ENCODE results near the gene PCGF3. TPM values are rescaled to one million over a fixed set of nuclear protein-coding genes. Genes with fewer than 3 reads are reported as not detected.

PCGF3 gene
- total and polyA plus RNA-seq, 9 of the 15 experiments (the other 6 are each of a cell fraction or from before 2014, with no cell fraction given) = 2.6 to 46.1 (median 20.3) TPM

- TF ChIP-seq YBX1 (IDR thresholded peaks at IDR 0.05) (no peak), GTF2E2 (tag; IDR thresholded peaks at IDR 0.05) (0 out of 2 replicates have a peak, but pooled peaks have one; percentile 52), SMAD4 (CRISPR knock-in tag; conservative IDR thresholded peaks at IDR 0.05) (no peak), ZC3H8 (IDR thresholded peaks at IDR 0.05) (no peak), NRF1 (conservative IDR thresholded peaks at IDR 0.05 in 1 of 2, IDR thresholded peaks at IDR 0.05 in 1 of 2) (peak; percentile 99), ZNF384 (IDR thresholded peaks at IDR 0.05; ENCODE audit: low read depth, low read length) (no peak), ZNF263 (CRISPR knock-in tag; IDR thresholded peaks at IDR 0.05; ENCODE audit: borderline replicate concordance) (peak; percentile 71; the same call in 1 of the 2 replicates), TCFL5 (CRISPR knock-in tag; conservative IDR thresholded peaks at IDR 0.05) (no peak), ZNF511 (CRISPR knock-in tag; IDR thresholded peaks at IDR 0.05) (peak; percentile 77; the same call in 1 of the 2 replicates), COPS2 (conservative IDR thresholded peaks at IDR 0.05) (no peak), RNF219 (CRISPR knock-in tag; IDR thresholded peaks at IDR 0.05) (no peak), RHOXF2B (CRISPR knock-in tag; conservative IDR thresholded peaks at IDR 0.05) (no peak), HSF4 (CRISPR knock-in tag; IDR thresholded peaks at IDR 0.05; ENCODE audit: borderline replicate concordance) (no peak), PYGO2 (tag; IDR thresholded peaks at IDR 0.05) (no peak), NR4A1 (CRISPR knock-in tag; IDR thresholded peaks at IDR 0.05) (no peak), NR4A1 (tag; IDR thresholded peaks at IDR 0.05) (no peak), GMEB1 (CRISPR knock-in tag; IDR thresholded peaks at IDR 0.05) (peak; percentile 71), KLF6 (CRISPR knock-in tag; IDR thresholded peaks at IDR 0.05; ENCODE audit: borderline replicate concordance) (no peak), STAT6 (CRISPR knock-in tag; IDR thresholded peaks at IDR 0.05) (peak; percentile 71; the same call in 1 of the 2 replicates), RBM22 (IDR thresholded peaks at IDR 0.05; ENCODE audit: low read depth, low read length, poor library complexity, severe bottlenecking) (no peak), IFI16 (CRISPR knock-in tag; IDR thresholded peaks at IDR 0.05) (no peak)
Measured at GRCh38 chr4:674172-675035, 31.2 kb upstream of the PCGF3 start, which contains the start of the genes ATP5ME and MYL5 (continued).

All from K562 (cell line).